Measurements from ENCODE around the gene ZNF277. TPM values are rescaled to one million over a fixed set of nuclear protein-coding genes. Genes with fewer than 3 reads are reported as not detected.

ZNF277 gene
- total RNA-seq, result 31.5 and 37.5 TPM in 2 replicates

GRCh38 chr7:112206238-112206990, at the start of gene ZNF277, which contains the start of gene DOCK4:
TSS of gene ZNF277 (plus strand) at chr7:112206695. CDS start at chr7:112206717, 22 bp downstream.
TSS of gene DOCK4 (minus strand) at chr7:112206399. CDS start at chr7:112206138, 261 bp downstream.

Other genes with a start within 250 kb of the ZNF277 start
- 8.1 and 36.6 TPM in 2 replicates for gene DOCK4, start 296 bp upstream of the ZNF277 start, total RNA-seq
- gene IFRD1, start 243.8 kb downstream of the ZNF277 start, total RNA-seq, result 29.0 and 41.6 TPM in 2 replicates